ENCODE results near the gene POMZP3.
"Not testable (repeated sequence)": the region's sequence is repeated elsewhere in the genome, so short reads cannot be mapped to it uniquely, and the experiment has no call there.

Gene POMZP3

GRCh38 chr7:76609864-76610263 is 17.2 kb downstream of the POMZP3 start:
- no CpG with 5 or more reads among the region's 10 CpGs for WGBS
- H3K27me3 ChIP-seq (ENCODE audit: insufficient read depth, low read length); H3K27ac ChIP-seq (ENCODE audit: low read depth, low read length); H3K36me3 ChIP-seq (ENCODE audit: insufficient read depth, low read length); H3K9ac ChIP-seq (ENCODE audit: low read depth, low read length); H3K4me1 ChIP-seq (ENCODE audit: insufficient read depth, low read length); H3K9me3 ChIP-seq (ENCODE audit: insufficient read depth, low read depth, low read length); H3K4me3 ChIP-seq (ENCODE audit: low read length): not testable (repeated sequence)

DNA sequence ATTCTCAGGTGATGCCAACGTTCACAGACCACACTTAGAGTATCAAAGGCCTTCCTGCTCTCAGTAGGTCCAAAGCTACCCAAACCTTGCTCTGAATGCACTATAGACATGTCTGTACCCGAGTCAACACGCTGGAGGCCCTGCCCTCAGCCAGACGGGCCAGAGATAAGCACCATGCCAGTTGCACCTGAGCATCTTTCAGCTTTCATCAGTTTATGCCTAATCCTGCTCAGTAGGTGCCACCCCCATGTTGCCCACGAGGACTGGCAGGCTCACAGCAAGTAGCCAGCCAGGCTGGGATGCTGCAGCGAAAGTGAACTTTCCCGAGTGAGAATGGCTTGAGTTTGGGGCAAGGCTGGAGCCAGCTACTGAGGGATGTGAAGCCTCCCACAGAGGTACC is 18.6 kb downstream of the POMZP3 start:
- H3K27ac ChIP-seq (ENCODE audit: low read depth, low read length); H3K9ac ChIP-seq (ENCODE audit: low read depth, low read length); H3K9me3 ChIP-seq (ENCODE audit: insufficient read depth, low read depth, low read length); H3K4me1 ChIP-seq (ENCODE audit: insufficient read depth, low read length); H3K4me3 ChIP-seq (ENCODE audit: low read length); H3K27me3 ChIP-seq (ENCODE audit: insufficient read depth, low read length); H3K36me3 ChIP-seq (ENCODE audit: insufficient read depth, low read length): not testable (repeated sequence)
- 93% methylated on average over 6 of the region's 7 CpGs for whole genome bisulfite sequencing

GRCh38 chr7:76606027-76606426 is 21.1 kb downstream of the POMZP3 start:
- H3K9me3 ChIP-seq (ENCODE audit: insufficient read depth, low read depth, low read length); H3K4me1 ChIP-seq (ENCODE audit: insufficient read depth, low read length); H3K36me3 ChIP-seq (ENCODE audit: insufficient read depth, low read length); H3K27me3 ChIP-seq (ENCODE audit: insufficient read depth, low read length); H3K27ac ChIP-seq (ENCODE audit: low read depth, low read length); H3K9ac ChIP-seq (ENCODE audit: low read depth, low read length); H3K4me3 ChIP-seq (ENCODE audit: low read length): not testable (repeated sequence)
- WGBS: 52% methylated on average over 5 of the region's 6 CpGs

- not testable (repeated sequence) for H3K9ac ChIP-seq (ENCODE audit: low read depth, low read length); H3K4me1 ChIP-seq (ENCODE audit: insufficient read depth, low read length); H3K4me3 ChIP-seq (ENCODE audit: low read length); H3K27ac ChIP-seq (ENCODE audit: low read depth, low read length); H3K36me3 ChIP-seq (ENCODE audit: insufficient read depth, low read length); H3K9me3 ChIP-seq (ENCODE audit: insufficient read depth, low read depth, low read length); H3K27me3 ChIP-seq (ENCODE audit: insufficient read depth, low read length)
- 92% methylated on average over 1 of the region's 3 CpGs for WGBS
Measured at GRCh38 chr7:76600650-76601049, 26.4 kb downstream of the POMZP3 start.

- H3K9me3 ChIP-seq (ENCODE audit: insufficient read depth, low read depth, low read length); H3K36me3 ChIP-seq (ENCODE audit: insufficient read depth, low read length); H3K4me1 ChIP-seq (ENCODE audit: insufficient read depth, low read length); H3K27ac ChIP-seq (ENCODE audit: low read depth, low read length); H3K4me3 ChIP-seq (ENCODE audit: low read length); H3K27me3 ChIP-seq (ENCODE audit: insufficient read depth, low read length); H3K9ac ChIP-seq (ENCODE audit: low read depth, low read length): not testable (repeated sequence)
- no CpG with 5 or more reads among the region's 2 CpGs for WGBS
Measured at GRCh38 chr7:76600116-76600482, 27.0 kb downstream of the POMZP3 start.

GRCh38 chr7:76598590-76599264 is 28.4 kb downstream of the POMZP3 start:
- H3K36me3 ChIP-seq (ENCODE audit: insufficient read depth, low read length); H3K4me1 ChIP-seq (ENCODE audit: insufficient read depth, low read length); H3K4me3 ChIP-seq (ENCODE audit: low read length); H3K27ac ChIP-seq (ENCODE audit: low read depth, low read length); H3K27me3 ChIP-seq (ENCODE audit: insufficient read depth, low read length); H3K9me3 ChIP-seq (ENCODE audit: insufficient read depth, low read depth, low read length); H3K9ac ChIP-seq (ENCODE audit: low read depth, low read length): not testable (repeated sequence)

GRCh38 chr7:76597288-76597687 is 29.8 kb downstream of the POMZP3 start:
- WGBS: no CpG with 5 or more reads among the region's 1 CpG
- H3K4me1 ChIP-seq (ENCODE audit: insufficient read depth, low read length); H3K9me3 ChIP-seq (ENCODE audit: insufficient read depth, low read depth, low read length); H3K27me3 ChIP-seq (ENCODE audit: insufficient read depth, low read length); H3K36me3 ChIP-seq (ENCODE audit: insufficient read depth, low read length); H3K27ac ChIP-seq (ENCODE audit: low read depth, low read length); H3K4me3 ChIP-seq (ENCODE audit: low read length); H3K9ac ChIP-seq (ENCODE audit: low read depth, low read length): not testable (repeated sequence)

DNA sequence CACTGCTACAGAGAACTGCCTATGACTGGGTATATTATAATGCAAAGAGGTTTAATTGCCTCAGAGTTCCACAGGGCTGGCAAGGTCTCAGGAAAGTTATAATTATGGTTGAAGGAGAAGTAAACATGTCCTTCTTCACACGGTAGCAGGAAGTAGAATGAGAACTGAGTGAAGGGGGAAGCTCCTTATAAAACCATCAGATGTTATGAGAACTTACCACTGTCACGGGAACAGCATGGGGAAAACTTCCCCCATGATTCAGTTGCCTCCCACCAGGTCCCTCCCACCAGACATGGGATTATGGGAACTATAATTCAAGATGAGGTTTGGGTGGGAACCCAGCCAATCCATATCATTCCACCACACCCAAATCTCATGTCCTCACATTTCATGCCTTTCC is 34.4 kb downstream of the POMZP3 start:
- H3K4me3 ChIP-seq (ENCODE audit: low read length); H3K9ac ChIP-seq (ENCODE audit: low read depth, low read length); H3K36me3 ChIP-seq (ENCODE audit: insufficient read depth, low read length); H3K4me1 ChIP-seq (ENCODE audit: insufficient read depth, low read length); H3K27ac ChIP-seq (ENCODE audit: low read depth, low read length); H3K9me3 ChIP-seq (ENCODE audit: insufficient read depth, low read depth, low read length); H3K27me3 ChIP-seq (ENCODE audit: insufficient read depth, low read length): not testable (repeated sequence)
- WGBS: 80% methylated on average over 1 of the region's 2 CpGs

DNA sequence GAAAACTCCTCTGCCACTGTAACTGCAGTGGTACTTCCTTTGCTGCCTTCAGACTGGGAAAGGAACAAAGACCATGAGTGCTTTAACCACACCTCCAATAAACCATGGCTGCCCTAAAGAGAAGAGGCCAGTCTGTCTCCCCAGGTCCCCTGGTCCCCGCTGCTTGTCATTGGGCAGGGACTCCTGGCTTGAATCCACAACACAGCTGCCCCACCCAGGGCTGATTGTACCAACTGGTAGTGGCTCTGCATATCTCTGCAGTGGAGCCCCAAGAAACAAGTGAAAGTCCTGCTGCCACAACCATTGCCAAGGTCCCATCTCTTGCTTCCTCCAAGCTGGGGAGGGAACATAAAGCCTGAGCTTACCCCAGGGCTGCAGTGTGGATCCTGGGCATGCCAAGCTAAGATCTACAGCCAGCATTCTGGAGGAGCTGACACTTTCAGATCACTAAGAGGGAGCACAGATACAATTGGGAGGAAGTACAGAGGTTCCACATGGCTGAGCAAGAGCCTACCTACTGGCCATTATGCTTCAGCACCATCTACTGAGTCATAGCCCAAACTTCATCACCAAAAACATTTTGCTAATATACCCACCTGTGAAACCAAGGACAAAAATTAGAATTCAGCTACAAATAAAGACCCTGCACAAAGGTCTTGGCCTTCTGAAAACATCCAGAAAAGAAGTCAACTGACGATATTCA is 35.3 kb downstream of the POMZP3 start:
- H3K9ac ChIP-seq (ENCODE audit: low read depth, low read length); H3K9me3 ChIP-seq (ENCODE audit: insufficient read depth, low read depth, low read length); H3K4me3 ChIP-seq (ENCODE audit: low read length); H3K36me3 ChIP-seq (ENCODE audit: insufficient read depth, low read length); H3K27ac ChIP-seq (ENCODE audit: low read depth, low read length); H3K4me1 ChIP-seq (ENCODE audit: insufficient read depth, low read length); H3K27me3 ChIP-seq (ENCODE audit: insufficient read depth, low read length): not testable (repeated sequence)
- WGBS: 96% methylated on average over 2 of the region's 2 CpGs

DNA sequence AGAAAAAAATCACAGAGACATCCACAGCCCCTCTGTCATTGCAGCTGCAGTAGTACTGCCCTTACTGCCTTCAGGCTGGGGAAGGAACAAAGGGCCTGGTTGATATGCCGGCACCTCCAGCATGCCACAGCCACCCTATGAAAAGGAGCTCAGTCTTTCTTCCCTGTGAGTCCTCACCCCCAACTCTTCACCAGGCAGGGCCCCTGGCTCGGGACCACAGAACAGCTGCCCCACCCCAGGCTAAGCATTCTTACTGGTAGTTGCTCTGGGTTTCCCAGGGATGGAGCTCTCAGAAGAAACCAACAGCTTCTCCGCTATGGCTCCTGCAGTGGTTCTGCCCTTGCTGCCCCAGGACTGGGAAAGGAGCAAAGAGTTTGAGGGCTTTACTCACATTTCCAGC is 36.0 kb downstream of the POMZP3 start:
- not testable (repeated sequence) for H3K4me1 ChIP-seq (ENCODE audit: insufficient read depth, low read length); H3K4me3 ChIP-seq (ENCODE audit: low read length); H3K27me3 ChIP-seq (ENCODE audit: insufficient read depth, low read length); H3K9me3 ChIP-seq (ENCODE audit: insufficient read depth, low read depth, low read length); H3K9ac ChIP-seq (ENCODE audit: low read depth, low read length); H3K27ac ChIP-seq (ENCODE audit: low read depth, low read length); H3K36me3 ChIP-seq (ENCODE audit: insufficient read depth, low read length)
- 89% methylated on average over 2 of the region's 3 CpGs for WGBS

- no CpG with 5 or more reads among the region's 1 CpG for WGBS
- H3K36me3 ChIP-seq (ENCODE audit: insufficient read depth, low read length); H3K9me3 ChIP-seq (ENCODE audit: insufficient read depth, low read depth, low read length); H3K4me1 ChIP-seq (ENCODE audit: insufficient read depth, low read length); H3K27ac ChIP-seq (ENCODE audit: low read depth, low read length); H3K9ac ChIP-seq (ENCODE audit: low read depth, low read length); H3K27me3 ChIP-seq (ENCODE audit: insufficient read depth, low read length); H3K4me3 ChIP-seq (ENCODE audit: low read length): not testable (repeated sequence)
Measured at GRCh38 chr7:76588586-76588985, 38.5 kb downstream of the POMZP3 start.
